Measurements from ENCODE around the gene HRCT1.
"Not testable (repeated sequence)": the region's sequence is repeated elsewhere in the genome, so short reads cannot be mapped to it uniquely, and the experiment has no call there.

Gene HRCT1

DNA sequence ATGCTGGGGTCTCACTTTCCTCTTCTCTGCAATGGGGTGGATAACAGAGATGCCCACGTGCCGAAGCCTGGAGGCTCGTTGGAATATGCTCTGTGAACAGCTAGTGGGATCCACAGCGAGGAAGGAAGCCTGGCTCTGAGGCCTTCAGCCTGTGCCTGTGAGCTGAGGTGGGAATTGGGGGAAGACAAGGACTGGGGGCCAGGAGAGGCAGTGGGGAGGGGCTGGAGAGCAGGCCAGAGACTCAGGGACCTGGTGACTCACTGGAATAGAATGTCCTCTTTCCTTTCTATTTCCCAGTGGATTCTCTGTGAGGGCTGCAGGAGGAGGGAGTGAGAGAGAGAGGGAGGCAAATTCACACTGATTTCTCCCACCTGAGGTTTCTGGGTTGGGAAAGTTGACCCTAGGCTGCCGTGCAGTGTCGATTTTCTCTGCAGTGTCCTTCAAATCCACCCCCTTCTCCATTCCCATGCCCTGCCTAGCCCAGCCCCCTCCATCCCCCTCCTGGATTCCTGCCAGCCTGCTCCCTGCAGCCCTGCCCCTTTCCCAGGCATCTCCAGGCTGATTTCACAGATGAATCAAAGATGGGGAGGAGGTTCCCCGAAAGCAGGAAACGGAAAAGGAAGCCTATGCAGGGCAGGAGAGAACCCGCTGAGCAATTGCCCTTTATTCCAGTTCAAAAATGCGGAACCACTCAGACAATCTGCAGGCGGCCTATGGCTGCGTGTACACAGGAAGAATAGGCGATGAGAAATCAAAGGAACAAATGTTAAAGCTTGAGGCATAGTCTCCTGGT, 1.9 kb downstream of the HRCT1 start:
- Mint-ChIP-seq H3K27me3 (no peaks in the 10 kb centered on the region), H3K4me1 (ENCODE audit: low read depth) (peaks cover 38% of the 10 kb centered on the region), H3K9me3 (no peaks in the 10 kb centered on the region), H3K27ac (no peak overlapping the region), H3K4me3 (no peak overlapping the region), H3K36me3 (ENCODE audit: low read depth) (no peaks in the 10 kb centered on the region)

DNA sequence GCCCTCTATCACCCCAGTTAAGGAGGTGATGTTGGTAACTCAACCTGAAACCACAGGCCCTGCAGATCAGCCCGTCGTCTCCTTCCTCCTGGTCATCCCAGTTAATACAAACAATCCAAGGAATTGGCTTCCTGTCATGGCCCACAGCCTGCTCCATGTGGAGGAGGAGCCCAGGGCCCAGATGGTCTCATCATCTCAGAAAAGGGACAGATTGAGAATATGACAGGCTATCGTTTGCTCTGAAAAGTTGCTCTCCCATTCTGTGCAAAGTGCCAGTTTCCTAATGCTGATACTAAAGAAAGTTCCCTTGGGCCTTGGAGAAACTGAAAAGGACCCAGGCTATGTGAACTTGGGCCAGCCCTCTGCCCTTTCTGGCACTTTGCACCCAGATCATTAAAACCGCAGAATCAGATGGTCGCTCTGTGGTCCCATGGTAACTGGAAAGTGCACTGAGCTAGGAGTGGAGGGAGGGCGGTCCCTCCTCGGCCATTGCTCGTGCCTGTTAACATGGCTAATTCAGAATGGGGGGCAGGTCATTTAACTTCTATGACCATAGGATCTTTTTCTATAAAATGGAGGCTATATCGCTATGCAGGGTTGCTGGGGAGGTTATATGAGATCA, 2.6 kb downstream of the HRCT1 start:
- peaks cover 38% of the 10 kb centered on the region for H3K4me1 Mint-ChIP-seq (ENCODE audit: low read depth)
- H3K27me3 Mint-ChIP-seq, result no peaks in the 10 kb centered on the region
- H3K36me3 Mint-ChIP-seq (ENCODE audit: low read depth), result no peaks in the 10 kb centered on the region
- no peaks in the 10 kb centered on the region for H3K9me3 Mint-ChIP-seq
- no peak overlapping the region for H3K27ac Mint-ChIP-seq
- no peak overlapping the region for H3K4me3 Mint-ChIP-seq

GRCh38 chr9:35909274-35909673, 3.3 kb downstream of the HRCT1 start, which contains the start of gene SPAAR:
Gene SPAAR (plus strand): TSS chr9:35909490. CDS start chr9:35910464, 974 bp downstream.
- Mint-ChIP-seq H3K36me3 (ENCODE audit: low read depth) (no peaks in the 10 kb centered on the region), H3K27ac (no peak within 1 kb of the TSS), H3K4me3 (no peak within 1 kb of the TSS), H3K4me1 (ENCODE audit: low read depth) (peaks cover 38% of the 10 kb centered on the region), H3K27me3 (no peaks in the 10 kb centered on the region), H3K9me3 (no peaks in the 10 kb centered on the region)

GRCh38 chr9:35909687-35910612, 3.9 kb downstream of the HRCT1 start:
- H3K36me3 Mint-ChIP-seq (ENCODE audit: low read depth), result no peaks in the 10 kb centered on the region
- no peak overlapping the region for H3K27ac Mint-ChIP-seq
- H3K4me3 Mint-ChIP-seq, result no peak overlapping the region
- peaks cover 38% of the 10 kb centered on the region for H3K4me1 Mint-ChIP-seq (ENCODE audit: low read depth)
- no peaks in the 10 kb centered on the region for H3K27me3 Mint-ChIP-seq
- no peaks in the 10 kb centered on the region for H3K9me3 Mint-ChIP-seq

- Mint-ChIP-seq H3K4me3 (no peak overlapping the region), H3K36me3 (ENCODE audit: low read depth) (no peaks in the 10 kb centered on the region), H3K9me3 (no peaks in the 10 kb centered on the region), H3K27me3 (no peaks in the 10 kb centered on the region), H3K4me1 (ENCODE audit: low read depth) (peaks cover 38% of the 10 kb centered on the region), H3K27ac (peak overlapping the region; percentile 77)
Measured at GRCh38 chr9:35910613-35911359, 4.8 kb downstream of the HRCT1 start.

GRCh38 chr9:35911690-35912089, 5.7 kb downstream of the HRCT1 start:
- no peaks in the 10 kb centered on the region for H3K27me3 Mint-ChIP-seq
- no peaks in the 10 kb centered on the region for H3K36me3 Mint-ChIP-seq (ENCODE audit: low read depth)
- H3K9me3 Mint-ChIP-seq, result no peaks in the 10 kb centered on the region
- H3K27ac Mint-ChIP-seq, result no peak overlapping the region
- peaks cover 38% of the 10 kb centered on the region for H3K4me1 Mint-ChIP-seq (ENCODE audit: low read depth)
- no peak overlapping the region for H3K4me3 Mint-ChIP-seq

GRCh38 chr9:35912791-35913400, 6.9 kb downstream of the HRCT1 start:
- Mint-ChIP-seq H3K4me1 (ENCODE audit: low read depth) (peaks cover 34% of the 10 kb centered on the region), H3K4me3 (no peak overlapping the region), H3K27ac (no peak overlapping the region), H3K36me3 (ENCODE audit: low read depth) (no peaks in the 10 kb centered on the region), H3K27me3 (no peaks in the 10 kb centered on the region), H3K9me3 (no peaks in the 10 kb centered on the region)

- H3K27me3 Mint-ChIP-seq; H3K27ac Mint-ChIP-seq; H3K36me3 Mint-ChIP-seq (ENCODE audit: low read depth); H3K9me3 Mint-ChIP-seq; H3K4me3 Mint-ChIP-seq: not testable (repeated sequence)
- H3K4me1 Mint-ChIP-seq (ENCODE audit: low read depth), result peaks cover 30% of the 10 kb centered on the region
Measured at GRCh38 chr9:35913429-35913828, 7.4 kb downstream of the HRCT1 start.

DNA sequence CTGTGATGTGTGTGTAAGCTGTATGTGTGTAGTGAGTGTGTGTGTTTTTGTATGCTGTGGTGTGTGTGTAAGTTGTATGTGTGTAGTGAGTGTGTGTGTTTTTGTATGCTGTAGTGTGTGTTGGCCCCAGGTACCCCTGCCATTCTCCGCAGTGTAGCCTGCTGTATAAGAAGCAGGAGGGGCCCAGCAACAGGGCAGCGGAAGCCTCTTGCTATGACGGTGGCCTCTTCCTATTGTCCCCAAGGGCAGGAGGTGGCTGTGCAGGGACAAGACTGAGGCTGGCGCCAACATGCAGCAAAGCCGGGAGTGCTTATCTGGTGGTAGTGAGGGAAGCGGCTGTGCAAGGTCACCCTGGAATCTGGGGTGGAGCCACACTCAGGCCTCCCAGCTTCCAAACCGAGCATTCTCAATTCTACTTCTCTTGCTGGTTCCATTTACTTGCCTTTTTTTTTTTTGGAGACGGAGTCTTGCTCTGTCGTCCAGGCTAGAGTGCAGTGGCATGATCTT, 8.4 kb downstream of the HRCT1 start:
- Mint-ChIP-seq H3K4me1 (ENCODE audit: low read depth) (peaks cover 26% of the 10 kb centered on the region), H3K9me3 (no peaks in the 10 kb centered on the region), H3K4me3 (no peak overlapping the region), H3K27me3 (no peaks in the 10 kb centered on the region), H3K36me3 (ENCODE audit: low read depth) (no peaks in the 10 kb centered on the region), H3K27ac (no peak overlapping the region)

DNA sequence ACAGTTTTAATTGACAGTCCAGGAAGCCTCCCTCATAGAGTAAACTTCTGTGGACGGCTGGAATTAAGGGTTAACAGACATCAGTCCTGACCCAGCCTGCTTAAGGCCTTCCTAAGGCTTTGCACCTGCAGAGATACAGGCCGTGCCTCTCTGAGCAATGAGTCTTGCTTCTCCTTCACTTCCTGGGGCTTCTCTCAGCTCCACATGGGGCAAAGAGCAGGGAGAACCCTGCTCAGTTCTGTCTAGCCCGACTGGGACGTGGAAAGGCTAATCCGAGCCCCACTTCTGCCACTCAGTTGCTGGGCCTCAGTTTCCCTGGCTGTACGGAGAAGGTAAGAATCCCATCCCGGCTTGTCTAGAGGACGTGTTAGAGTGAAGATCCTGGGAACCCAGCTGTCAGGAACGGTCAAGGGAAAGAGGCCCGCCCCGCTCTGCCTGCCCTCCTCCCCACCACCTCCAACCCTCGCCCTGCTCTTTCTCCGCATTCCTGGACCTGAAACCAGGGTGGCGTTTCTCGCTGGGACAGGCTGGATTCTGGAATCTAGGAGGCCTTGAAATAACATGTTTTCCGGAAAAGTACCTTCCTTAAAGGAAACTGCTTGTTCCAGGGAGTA, 9.8 kb downstream of the HRCT1 start:
- no peaks in the 10 kb centered on the region for H3K36me3 Mint-ChIP-seq (ENCODE audit: low read depth)
- no peaks in the 10 kb centered on the region for H3K9me3 Mint-ChIP-seq
- no peaks in the 10 kb centered on the region for H3K27me3 Mint-ChIP-seq
- H3K4me1 Mint-ChIP-seq (ENCODE audit: low read depth), result peaks cover 24% of the 10 kb centered on the region
- no peak overlapping the region for H3K27ac Mint-ChIP-seq
- H3K4me3 Mint-ChIP-seq, result no peak overlapping the region

GRCh38 chr9:35917261-35917660, 11.3 kb downstream of the HRCT1 start:
- Mint-ChIP-seq H3K36me3 (ENCODE audit: low read depth) (no peaks in the 10 kb centered on the region), H3K27ac (no peak overlapping the region), H3K9me3 (no peaks in the 10 kb centered on the region), H3K4me1 (ENCODE audit: low read depth) (peaks cover 13% of the 10 kb centered on the region), H3K27me3 (no peaks in the 10 kb centered on the region), H3K4me3 (no peak overlapping the region)

DNA sequence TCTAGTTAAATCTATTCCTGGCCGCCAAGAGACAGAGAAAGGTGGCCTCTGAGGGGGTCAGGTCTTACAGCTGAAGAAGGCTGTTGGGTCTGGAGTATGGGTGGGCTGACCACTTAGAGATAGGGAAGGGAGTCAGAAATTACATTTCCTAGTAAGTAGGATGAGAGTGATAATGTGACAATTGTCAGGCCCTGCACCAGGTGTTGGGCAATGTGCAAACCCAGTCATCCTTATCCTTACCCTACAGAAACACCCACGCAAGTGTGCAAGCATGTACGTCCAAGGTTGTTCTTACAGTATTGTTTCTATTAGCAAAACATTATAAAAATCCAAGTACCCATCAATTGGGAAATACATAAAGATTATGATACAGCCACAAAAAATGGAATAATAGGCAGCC, 12.8 kb downstream of the HRCT1 start:
- H3K4me3 Mint-ChIP-seq, result no peak overlapping the region
- no peak overlapping the region for H3K27ac Mint-ChIP-seq
- H3K9me3 Mint-ChIP-seq, result no peaks in the 10 kb centered on the region
- H3K4me1 Mint-ChIP-seq (ENCODE audit: low read depth), result peaks cover 19% of the 10 kb centered on the region
- no peaks in the 10 kb centered on the region for H3K36me3 Mint-ChIP-seq (ENCODE audit: low read depth)
- no peaks in the 10 kb centered on the region for H3K27me3 Mint-ChIP-seq

GRCh38 chr9:35919212-35920008, 13.4 kb downstream of the HRCT1 start:
- Mint-ChIP-seq H3K4me1 (ENCODE audit: low read depth) (peaks cover 25% of the 10 kb centered on the region), H3K36me3 (ENCODE audit: low read depth) (no peaks in the 10 kb centered on the region), H3K4me3 (no peak overlapping the region), H3K9me3 (no peaks in the 10 kb centered on the region), H3K27me3 (no peaks in the 10 kb centered on the region), H3K27ac (no peak overlapping the region)

Data from stimulated activated naive CD8-positive, alpha-beta T cell treated with anti-CD3 and anti-CD28 coated beads, Interleukin-15, Interleukin-2, amounts not matched to agents 100 ng/mL and 50 ng/mL, for 24 hours (primary cell).